ENCODE measurements around the gene BPIFB6.

Gene BPIFB6

GRCh38 chr20:33016581-33017109, 14.8 kb upstream of the BPIFB6 start:
- DNase-seq = no peak

GRCh38 chr20:33017542-33017941, 13.9 kb upstream of the BPIFB6 start:
- no peak for DNase-seq

GRCh38 chr20:33018169-33018931, 13.1 kb upstream of the BPIFB6 start:
- no peak for DNase-seq

- no peak for DNase-seq
These were observed 11.8 kb upstream of the BPIFB6 start for GRCh38 chr20:33019465-33020277.

DNA sequence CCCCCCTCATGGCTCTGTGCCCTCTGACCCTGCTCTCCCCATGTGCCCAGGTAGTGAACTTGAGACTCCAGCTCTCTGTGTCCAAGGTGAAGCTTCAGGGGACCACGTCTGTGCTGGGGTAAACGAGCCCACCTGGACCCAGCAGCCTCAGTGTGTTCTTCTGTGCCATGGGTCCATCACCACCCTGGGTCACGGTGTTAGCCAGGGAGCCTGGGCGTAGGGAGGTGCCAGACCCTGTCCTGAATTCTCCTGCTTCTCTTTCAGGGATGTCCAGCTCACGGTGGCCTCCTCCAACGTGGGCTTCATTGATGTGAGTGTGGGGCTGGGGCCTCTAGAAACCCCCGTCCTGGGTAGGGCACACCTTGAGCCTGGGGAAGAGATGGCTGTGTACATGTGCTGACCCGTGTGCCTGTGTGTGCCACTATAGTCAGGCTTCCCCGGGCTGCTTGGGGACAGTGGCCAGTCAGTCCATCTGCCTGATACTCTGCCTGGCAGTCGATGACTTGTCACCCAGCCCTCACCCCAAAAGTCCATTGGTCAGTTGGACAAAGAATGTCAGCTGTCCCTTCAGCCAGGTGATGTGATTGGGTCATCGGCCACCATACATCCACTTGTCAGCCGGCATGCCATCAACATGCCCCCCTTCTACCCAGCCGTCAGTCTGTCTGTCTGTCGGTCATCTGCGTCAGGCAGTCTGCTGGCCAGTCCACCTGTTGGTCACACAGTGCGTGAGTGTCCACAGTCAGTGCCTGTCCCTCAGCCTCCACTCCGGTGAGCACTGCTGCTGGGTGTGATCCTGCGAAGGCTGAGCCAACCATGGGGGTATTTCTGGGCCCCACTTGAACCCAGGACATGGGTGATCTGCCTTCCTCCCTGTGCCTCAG, 10.9 kb upstream of the BPIFB6 start:
- no peak for DNase-seq

GRCh38 chr20:33021879-33022278, 9.6 kb upstream of the BPIFB6 start:
- DNase-seq = no peak

- no peak for DNase-seq
These were observed 9.2 kb upstream of the BPIFB6 start for GRCh38 chr20:33022289-33022688.

GRCh38 chr20:33022694-33023438, 8.6 kb upstream of the BPIFB6 start:
- no peak for DNase-seq

GRCh38 chr20:33023439-33024242, 7.8 kb upstream of the BPIFB6 start:
- no peak for DNase-seq

DNA sequence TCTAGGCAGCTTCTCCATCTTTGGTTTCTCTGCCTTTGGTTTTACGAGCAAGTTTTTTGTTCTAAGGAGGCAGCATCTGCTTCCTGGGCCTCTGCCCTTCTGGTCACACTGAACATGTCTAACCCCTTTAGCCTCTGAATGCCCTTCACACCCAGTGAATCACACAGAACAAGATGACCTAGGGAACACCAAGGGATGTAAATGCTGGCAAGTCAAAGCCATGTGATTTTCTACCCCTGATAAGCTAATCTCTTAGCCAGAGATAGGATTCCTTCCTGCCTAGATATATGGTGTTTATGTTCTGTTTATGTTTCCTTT, 7.2 kb upstream of the BPIFB6 start:
- no peak for DNase-seq

DNA sequence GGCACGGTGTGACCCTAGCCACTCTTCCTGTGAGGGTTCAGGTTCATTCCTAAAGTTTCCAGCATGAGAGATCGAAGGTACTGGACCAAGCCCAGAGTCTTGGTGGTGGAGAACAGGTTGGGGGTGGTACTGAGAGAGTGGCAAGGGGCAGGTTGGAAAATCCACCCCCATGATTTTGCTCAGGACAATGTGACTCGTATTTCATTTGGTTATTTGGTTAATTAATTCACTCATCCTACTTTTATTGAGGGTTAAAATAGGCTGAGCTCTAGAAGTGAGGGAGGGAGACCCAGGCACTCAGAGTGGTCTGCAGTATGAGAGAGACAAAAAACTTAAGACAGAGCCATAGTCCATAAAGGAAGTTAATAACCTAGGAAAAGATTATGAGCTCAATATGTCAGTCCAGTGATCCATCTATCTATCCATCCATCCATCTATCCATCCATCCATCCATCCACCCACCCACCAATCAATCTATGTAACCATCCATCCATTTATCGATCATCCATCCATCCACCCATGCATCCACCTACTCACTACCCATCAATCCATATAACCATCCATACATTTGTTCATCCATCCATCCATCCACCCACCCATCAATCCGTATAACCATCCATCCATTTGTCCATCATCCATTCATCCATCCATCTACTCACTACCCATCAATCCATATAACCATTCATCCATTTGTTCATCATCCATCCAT, 6.7 kb upstream of the BPIFB6 start:
- DNase-seq = no peak

DNA sequence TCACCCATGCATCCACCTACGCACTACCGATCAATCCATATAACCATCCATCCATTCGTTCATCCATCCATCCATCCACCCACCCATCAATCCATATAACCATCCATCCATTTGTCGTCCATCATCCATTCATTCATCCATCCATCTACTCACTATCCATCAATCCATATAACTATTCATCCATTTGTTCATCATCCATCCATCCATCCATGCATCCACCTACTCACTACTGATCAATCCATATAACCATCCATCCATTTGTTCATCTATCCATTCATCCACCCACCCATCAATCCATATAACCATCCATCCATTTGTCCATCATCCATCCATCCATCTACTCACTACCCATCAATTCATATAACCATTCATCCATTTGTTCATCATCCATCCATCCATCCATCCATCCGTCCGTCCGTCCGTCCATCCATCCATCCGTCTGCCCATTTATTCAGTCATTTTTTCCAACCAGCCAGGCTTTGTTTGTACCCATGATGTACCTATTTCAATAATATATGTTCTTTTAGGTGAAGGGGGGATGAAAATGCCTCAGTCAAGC, 6.1 kb upstream of the BPIFB6 start:
- no peak for DNase-seq

DNA sequence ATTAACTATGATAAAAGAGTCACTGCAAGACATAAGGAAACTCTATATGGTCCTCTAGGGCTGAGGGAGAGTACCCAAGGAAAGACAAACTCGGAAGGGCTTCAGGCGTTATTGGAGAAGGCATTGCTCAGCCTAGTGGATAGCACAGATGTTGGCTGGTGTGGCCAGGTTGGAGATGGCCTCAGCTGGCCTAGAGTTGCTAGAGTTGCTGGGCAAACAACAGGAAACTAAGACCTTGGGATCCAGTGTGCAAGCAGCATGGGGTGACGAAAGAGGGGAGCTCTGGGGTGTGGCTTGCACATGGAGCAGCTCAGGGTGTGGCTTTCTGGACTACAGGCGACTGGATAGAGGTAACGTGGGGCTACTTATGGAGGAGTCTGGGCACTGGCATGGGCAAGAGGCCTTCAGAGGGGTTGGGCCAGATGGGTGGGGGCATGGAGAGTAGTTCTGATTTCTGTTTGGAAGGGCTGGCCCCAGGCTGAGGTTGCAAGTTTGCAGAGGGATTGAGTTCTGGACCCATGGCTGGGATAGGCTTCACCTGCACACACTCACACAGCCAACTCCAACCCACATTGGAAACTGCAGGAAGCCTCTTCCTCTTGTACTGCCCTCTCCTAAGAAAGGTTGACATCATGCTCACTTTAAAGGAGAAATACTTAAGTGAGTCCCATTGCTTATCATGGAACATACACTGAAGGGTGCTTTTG, 5.2 kb upstream of the BPIFB6 start:
- no peak for DNase-seq

DNA sequence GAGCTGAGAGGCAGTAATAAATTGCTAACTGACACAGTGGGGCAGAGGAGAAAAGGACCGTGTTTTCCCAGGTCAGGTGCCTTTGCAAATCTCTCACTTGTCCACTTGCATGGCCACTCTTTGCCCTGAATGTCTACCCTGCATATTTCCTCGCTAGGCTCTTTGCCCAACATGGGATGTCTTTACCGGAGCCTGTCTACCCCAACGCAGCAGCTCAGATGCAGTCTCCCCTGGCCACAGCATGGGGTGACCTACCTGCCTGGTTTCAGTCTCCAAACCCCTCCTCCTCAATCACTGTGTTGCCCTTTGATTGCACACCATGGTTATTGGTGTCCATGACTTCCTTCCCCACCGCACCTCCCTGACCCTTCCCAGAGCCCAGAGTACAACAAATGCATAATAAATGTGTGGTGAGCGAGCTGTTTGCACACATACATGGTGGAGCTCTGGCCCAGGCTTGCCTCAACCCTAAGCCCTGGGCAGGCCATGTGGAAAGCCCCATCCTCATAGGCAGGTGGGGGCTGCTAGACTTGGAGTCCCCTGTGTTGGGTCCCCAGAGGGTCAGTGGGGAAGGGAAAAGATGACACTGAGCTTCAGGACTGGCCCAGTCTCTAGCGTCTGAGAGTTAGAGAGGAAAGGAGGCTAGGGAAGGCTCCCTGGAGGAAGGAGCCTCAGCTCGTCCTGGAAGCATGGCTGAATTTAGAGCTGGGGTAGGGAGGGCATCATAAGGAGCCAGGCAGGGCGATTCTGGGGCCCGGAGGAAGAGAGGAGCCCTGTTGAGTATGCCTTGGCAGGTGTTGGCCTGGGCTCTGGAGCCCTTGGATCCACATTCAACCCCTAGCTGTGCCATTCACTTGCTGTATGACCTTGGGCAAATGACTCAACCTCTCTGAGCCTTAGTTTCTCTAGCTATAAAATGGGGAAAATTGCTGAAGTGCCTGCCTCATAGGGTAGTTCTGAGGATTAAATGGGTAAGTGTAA, 4.4 kb upstream of the BPIFB6 start:
- DNase-seq = no peak

DNA sequence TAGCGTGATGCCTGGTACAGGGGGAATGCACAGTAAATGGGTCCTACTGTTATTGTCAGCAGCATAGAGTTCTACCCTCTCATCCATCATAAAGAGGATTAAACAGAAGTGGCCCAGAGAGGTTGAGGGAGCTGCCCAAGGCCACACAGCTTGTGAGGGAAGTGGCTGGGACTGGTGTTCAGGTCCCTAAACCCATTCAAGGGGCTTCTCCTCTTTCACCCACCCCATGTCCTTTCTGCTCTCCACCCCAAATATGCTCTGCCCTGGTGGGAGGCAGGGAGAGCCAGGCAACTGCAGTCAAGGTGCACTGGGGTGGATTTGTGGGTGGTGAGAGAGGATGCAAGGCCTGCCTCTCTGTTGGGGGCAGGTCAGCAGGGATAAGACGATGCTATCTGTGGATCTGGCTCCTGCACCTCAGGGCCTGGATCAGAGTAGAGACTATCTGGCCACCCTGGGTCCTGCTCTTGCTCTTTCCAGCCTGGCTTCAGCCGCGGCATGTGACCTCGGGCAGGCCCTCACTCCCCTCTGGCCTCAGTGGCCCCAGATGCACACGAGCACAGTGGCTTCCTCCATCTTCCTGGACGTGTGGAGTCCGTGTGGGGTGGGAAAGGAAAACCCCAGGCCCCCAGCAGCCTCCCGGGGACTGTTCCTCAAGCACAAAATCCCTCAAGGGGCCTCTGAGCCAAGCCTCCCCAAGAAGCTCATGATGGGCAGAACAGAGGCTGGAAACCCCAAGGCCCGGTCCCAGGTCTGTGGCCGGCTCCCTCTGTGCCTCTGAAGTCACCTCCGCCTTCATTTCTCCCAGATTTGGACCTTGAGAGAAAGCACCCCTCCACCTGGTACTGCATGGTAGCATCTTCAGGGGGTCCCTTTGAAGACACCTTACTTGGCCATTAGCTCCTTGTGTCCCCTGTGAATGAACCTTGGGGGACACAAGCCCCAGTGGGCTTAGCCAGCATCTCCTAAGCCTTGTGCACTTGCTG, 3.4 kb upstream of the BPIFB6 start:
- no peak for DNase-seq

DNA sequence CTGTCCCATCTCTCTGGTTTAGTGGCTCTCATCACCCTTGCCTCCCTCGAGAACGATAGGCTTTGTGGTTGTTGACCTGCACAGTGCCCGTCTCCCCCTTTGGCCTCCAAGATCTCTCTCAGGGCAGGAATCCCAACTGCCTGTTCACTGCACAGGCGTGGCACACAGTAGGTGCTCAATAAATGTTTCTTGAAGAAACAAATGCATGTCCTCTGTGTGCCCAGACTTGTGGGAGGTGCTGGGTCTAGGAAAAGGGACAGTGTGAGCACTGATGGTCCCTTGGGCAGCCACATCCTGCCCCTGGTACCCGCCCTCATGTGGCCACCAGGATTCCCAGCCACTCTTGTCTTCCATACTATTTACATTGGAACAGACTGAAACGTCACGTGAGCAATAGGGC, 2.6 kb upstream of the BPIFB6 start:
- DNase-seq = no peak

DNA sequence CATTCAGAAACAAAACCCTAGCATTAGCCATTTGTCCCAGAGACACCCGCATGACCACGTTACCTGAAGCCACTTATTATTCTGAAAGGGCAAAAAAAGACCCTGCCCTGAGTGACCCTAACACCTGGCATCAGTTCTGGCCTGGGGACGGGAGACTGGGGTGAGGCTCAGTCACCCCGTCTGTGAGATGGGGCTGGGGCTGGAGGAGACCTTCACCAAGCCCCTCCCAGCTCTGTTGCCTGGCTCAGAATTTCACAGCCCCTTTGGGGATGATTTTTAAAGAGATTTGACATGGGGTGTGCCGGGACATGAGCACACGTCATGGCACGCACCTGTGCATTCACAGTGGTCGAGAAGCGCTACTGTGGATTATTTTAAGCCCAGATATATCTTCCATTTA, 1.4 kb upstream of the BPIFB6 start:
- no peak for DNase-seq

Measured in NCI-H1694 (cell line).